ENCODE data around the gene MEA1. TPM values are rescaled to one million over a fixed set of nuclear protein-coding genes. Genes with fewer than 3 reads are reported as not detected.

The MEA1 gene
- total RNA-seq, 1 donor from 2014 or later = 54.2 TPM

GRCh38 chr6:43060755-43061633 lies 47.2 kb upstream of the MEA1 start:
- Mint-ChIP-seq H3K27me3 (ENCODE audit: low read depth, unreplicated experiment) (no peaks in the 10 kb centered on the region), H3K4me1 (ENCODE audit: low read depth, unreplicated experiment) (peaks cover 15% of the 10 kb centered on the region), H3K9me3 (ENCODE audit: unreplicated experiment) (no peaks in the 10 kb centered on the region), H3K27ac (ENCODE audit: unreplicated experiment) (no peak overlapping the region), H3K4me3 (ENCODE audit: unreplicated experiment) (peak overlapping the region; percentile 96), H3K36me3 (ENCODE audit: low read depth, unreplicated experiment) (peaks cover 17% of the 10 kb centered on the region)
- Histone ChIP-seq H3K4me3 (ENCODE audit: insufficient read depth, low read depth, low read length) (no peak overlapping the region), H3K27ac (ENCODE audit: low read depth, low read length) (no peak overlapping the region), H3K27me3 (ENCODE audit: insufficient read depth, low read length) (no peaks in the 10 kb centered on the region), H3K9ac (ENCODE audit: low read length) (peak overlapping the region; percentile 98), H3K4me1 (ENCODE audit: insufficient read depth, low read length) (peaks cover 30% of the 10 kb centered on the region), H3K36me3 (ENCODE audit: insufficient read depth, low read length) (peaks cover 8% of the 10 kb centered on the region), H3K9me3 (ENCODE audit: insufficient read depth, low read depth, low read length) (no peaks in the 10 kb centered on the region), H3K4me2 (ENCODE audit: low read length) (peak overlapping the region; percentile 95), H4K20me1 (ENCODE audit: insufficient read depth, low read length) (no peaks in the 10 kb centered on the region), H2AFZ (ENCODE audit: low read depth, low read length) (no peak overlapping the region), H3K79me2 (ENCODE audit: insufficient read depth, low read length) (peaks cover 30% of the 10 kb centered on the region)
- FAIRE-seq (no peak), DNase-seq (ENCODE audit: low read depth) (no peak)
- TF ChIP-seq EZH2 (IDR thresholded peaks at IDR 0.05; ENCODE audit: insufficient read depth, low read length) = no peak
- no peak for TF ChIP-seq CTCF (IDR thresholded peaks at IDR 0.05; ENCODE audit: insufficient read depth, low read depth, low read length)

GRCh38 chr6:43060034-43060754 lies 46.4 kb upstream of the MEA1 start:
- DNase-seq (ENCODE audit: low read depth) = no peak

More at GRCh38 chr6:43060034-43060754, 46.4 kb upstream of the MEA1 start:
- Histone ChIP-seq H3K9ac (ENCODE audit: low read length) (peak overlapping the region; percentile 98), H3K4me3 (ENCODE audit: insufficient read depth, low read depth, low read length) (peak overlapping the region; percentile 97), H3K4me1 (ENCODE audit: insufficient read depth, low read length) (peaks cover 30% of the 10 kb centered on the region), H3K9me3 (ENCODE audit: insufficient read depth, low read depth, low read length) (no peaks in the 10 kb centered on the region), H3K79me2 (ENCODE audit: insufficient read depth, low read length) (peaks cover 30% of the 10 kb centered on the region), H2AFZ (ENCODE audit: low read depth, low read length) (peak overlapping the region; percentile 90), H3K4me2 (ENCODE audit: low read length) (peak overlapping the region; percentile 95), H4K20me1 (ENCODE audit: insufficient read depth, low read length) (no peaks in the 10 kb centered on the region), H3K36me3 (ENCODE audit: insufficient read depth, low read length) (peaks cover 8% of the 10 kb centered on the region), H3K27me3 (ENCODE audit: insufficient read depth, low read length) (no peaks in the 10 kb centered on the region), H3K27ac (ENCODE audit: low read depth, low read length) (peak overlapping the region; percentile 94)
- no peaks in the 10 kb centered on the region for H3K27me3 Mint-ChIP-seq (ENCODE audit: low read depth, unreplicated experiment)
- no peak for TF ChIP-seq EZH2 (IDR thresholded peaks at IDR 0.05; ENCODE audit: insufficient read depth, low read length)
- no peak for TF ChIP-seq CTCF (IDR thresholded peaks at IDR 0.05; ENCODE audit: insufficient read depth, low read depth, low read length)
- peaks cover 15% of the 10 kb centered on the region for H3K4me1 Mint-ChIP-seq (ENCODE audit: low read depth, unreplicated experiment)
- H3K27ac Mint-ChIP-seq (ENCODE audit: unreplicated experiment) = peak overlapping the region; percentile 100
- no peaks in the 10 kb centered on the region for H3K9me3 Mint-ChIP-seq (ENCODE audit: unreplicated experiment)
- peak overlapping the region; percentile 96 for H3K4me3 Mint-ChIP-seq (ENCODE audit: unreplicated experiment)
- FAIRE-seq = no peak
- peaks cover 10% of the 10 kb centered on the region for H3K36me3 Mint-ChIP-seq (ENCODE audit: low read depth, unreplicated experiment)

All from astrocyte (in vitro differentiated cells and primary cell).